GM06990 (cell line): Measurements from ENCODE around the gene OR2J2.
"Not testable (repeated sequence)": the region's sequence is repeated elsewhere in the genome, so short reads cannot be mapped to it uniquely, and the experiment has no call there.

Source experiments
- DNase-seq: peaks from one replicate; pipeline ENCODE4 v3.0.0-alpha.2; 2011; ENCODE audit not compliant: insufficient read length; ENCODE audit errors: extremely low read depth
- H3K27me3 ChIP-seq: replicated peaks from 2 replicates; pipeline ENCODE4 v1.6.0; 2011; ENCODE audit warnings: low read length; ENCODE audit not compliant: control insufficient read depth, insufficient read depth
- H3K36me3 ChIP-seq: 2 replicates; pipeline ENCODE4 v1.5.1; 2011; ENCODE audit warnings: low read length; ENCODE audit not compliant: control insufficient read depth, insufficient read depth
- H3K4me3 ChIP-seq: replicated peaks from 2 replicates; pipeline ENCODE4 v1.5.1; 2011; ENCODE audit warnings: low read depth, mild to moderate bottlenecking, control low read depth, low read length
- CTCF ChIP-seq: IDR thresholded peaks from 2 replicates; pipeline ENCODE4 v1.5.1; 2011; ENCODE audit warnings: low read length, control low read depth, mild to moderate bottlenecking, inconsistent platforms; ENCODE audit not compliant: insufficient read depth, poor library complexity, severe bottlenecking

Gene OR2J2

GRCh38 chr6:29142309-29142708 lies 28.4 kb upstream of the OR2J2 start:
- DNase-seq, result no peak
- no peak for TF ChIP-seq CTCF
- no peaks in the 10 kb centered on the region for H3K36me3 ChIP-seq
- no peak overlapping the region for H3K4me3 ChIP-seq
- no peaks in the 10 kb centered on the region for H3K27me3 ChIP-seq

- no peaks in the 10 kb centered on the region for H3K27me3 ChIP-seq
- H3K36me3 ChIP-seq, result no peaks in the 10 kb centered on the region
- no peak for TF ChIP-seq CTCF
- no peak for DNase-seq
- H3K4me3 ChIP-seq, result no peak overlapping the region
Observed at GRCh38 chr6:29146179-29146578, 24.5 kb upstream of the OR2J2 start.

GRCh38 chr6:29147074-29147473 lies 23.6 kb upstream of the OR2J2 start:
- no peak for TF ChIP-seq CTCF
- no peak for DNase-seq

GRCh38 chr6:29149444-29149843 lies 21.3 kb upstream of the OR2J2 start:
- not testable (repeated sequence) for H3K36me3 ChIP-seq, H3K27me3 ChIP-seq, H3K4me3 ChIP-seq, DNase-seq

More at GRCh38 chr6:29147074-29147473, 23.6 kb upstream of the OR2J2 start:
- no peak overlapping the region for H3K4me3 ChIP-seq
- no peaks in the 10 kb centered on the region for H3K36me3 ChIP-seq
- H3K27me3 ChIP-seq, result no peaks in the 10 kb centered on the region

- Histone ChIP-seq H3K4me3 (no peak overlapping the region), H3K27me3 (no peaks in the 10 kb centered on the region), H3K36me3 (no peaks in the 10 kb centered on the region)
- DNase-seq, result no peak
- no peak for TF ChIP-seq CTCF
Observed at GRCh38 chr6:29153083-29153482, 17.6 kb upstream of the OR2J2 start.

GRCh38 chr6:29155182-29155581 lies 15.5 kb upstream of the OR2J2 start:
- H3K36me3 ChIP-seq, DNase-seq, H3K27me3 ChIP-seq, H3K4me3 ChIP-seq: not testable (repeated sequence)

GRCh38 chr6:29159922-29160321 lies 10.8 kb upstream of the OR2J2 start:
- DNase-seq, H3K27me3 ChIP-seq, H3K36me3 ChIP-seq, H3K4me3 ChIP-seq: not testable (repeated sequence)

- H3K36me3 ChIP-seq, H3K27me3 ChIP-seq: not testable (repeated sequence)
Observed at GRCh38 chr6:29165571-29165970, 5.1 kb upstream of the OR2J2 start.

More at GRCh38 chr6:29165571-29165970, 5.1 kb upstream of the OR2J2 start:
- H3K4me3 ChIP-seq, DNase-seq: not testable (repeated sequence)
